ENCODE results near the gene HOATZ. TPM values are rescaled to one million over a fixed set of nuclear protein-coding genes. Genes with fewer than 3 reads are reported as not detected.

The HOATZ gene
- total RNA-seq, 1 donor from 2014 or later: not detected

DNA sequence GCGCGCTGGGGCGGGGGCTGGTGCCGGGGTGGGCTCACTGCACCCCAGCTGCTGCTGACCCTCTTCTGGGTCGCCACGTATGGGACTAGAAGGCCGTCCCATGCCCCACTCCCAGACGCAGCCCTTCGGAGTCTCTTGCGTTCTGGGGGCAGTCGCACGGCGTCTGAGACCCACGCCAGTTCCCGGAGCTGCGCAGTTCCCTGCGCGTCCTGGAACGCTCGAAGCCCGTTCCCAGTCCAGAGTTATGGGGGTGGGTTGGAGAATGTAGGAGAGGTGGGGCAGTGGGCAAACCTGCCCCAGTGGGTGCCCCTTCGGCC is 26.3 kb downstream of the HOATZ start:
- peak in 1 of 2 experiments; percentile 46 for DNase-seq (ENCODE audit: low spot score in 2 of 2, unreplicated experiment in 2 of 2)
- TF ChIP-seq, protein P1, sequence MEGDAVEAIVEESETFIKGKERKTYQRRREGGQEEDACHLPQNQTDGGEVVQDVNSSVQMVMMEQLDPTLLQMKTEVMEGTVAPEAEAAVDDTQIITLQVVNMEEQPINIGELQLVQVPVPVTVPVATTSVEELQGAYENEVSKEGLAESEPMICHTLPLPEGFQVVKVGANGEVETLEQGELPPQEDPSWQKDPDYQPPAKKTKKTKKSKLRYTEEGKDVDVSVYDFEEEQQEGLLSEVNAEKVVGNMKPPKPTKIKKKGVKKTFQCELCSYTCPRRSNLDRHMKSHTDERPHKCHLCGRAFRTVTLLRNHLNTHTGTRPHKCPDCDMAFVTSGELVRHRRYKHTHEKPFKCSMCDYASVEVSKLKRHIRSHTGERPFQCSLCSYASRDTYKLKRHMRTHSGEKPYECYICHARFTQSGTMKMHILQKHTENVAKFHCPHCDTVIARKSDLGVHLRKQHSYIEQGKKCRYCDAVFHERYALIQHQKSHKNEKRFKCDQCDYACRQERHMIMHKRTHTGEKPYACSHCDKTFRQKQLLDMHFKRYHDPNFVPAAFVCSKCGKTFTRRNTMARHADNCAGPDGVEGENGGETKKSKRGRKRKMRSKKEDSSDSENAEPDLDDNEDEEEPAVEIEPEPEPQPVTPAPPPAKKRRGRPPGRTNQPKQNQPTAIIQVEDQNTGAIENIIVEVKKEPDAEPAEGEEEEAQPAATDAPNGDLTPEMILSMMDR (IDR thresholded peaks at IDR 0.05; ENCODE audit: unreplicated experiment): no peak
- H3K4me1 Mint-ChIP-seq: peaks cover 19% of the 10 kb centered on the region
- peaks cover 13% of the 10 kb centered on the region for H3K36me3 Mint-ChIP-seq
- no peaks in the 10 kb centered on the region for H3K9me3 Mint-ChIP-seq
- peaks cover 44% of the 10 kb centered on the region for H3K27me3 Mint-ChIP-seq (ENCODE audit: low read depth)
- H3K4me3 Mint-ChIP-seq: peak overlapping the region; percentile 76
- no peak overlapping the region for H3K27ac Mint-ChIP-seq

DNA sequence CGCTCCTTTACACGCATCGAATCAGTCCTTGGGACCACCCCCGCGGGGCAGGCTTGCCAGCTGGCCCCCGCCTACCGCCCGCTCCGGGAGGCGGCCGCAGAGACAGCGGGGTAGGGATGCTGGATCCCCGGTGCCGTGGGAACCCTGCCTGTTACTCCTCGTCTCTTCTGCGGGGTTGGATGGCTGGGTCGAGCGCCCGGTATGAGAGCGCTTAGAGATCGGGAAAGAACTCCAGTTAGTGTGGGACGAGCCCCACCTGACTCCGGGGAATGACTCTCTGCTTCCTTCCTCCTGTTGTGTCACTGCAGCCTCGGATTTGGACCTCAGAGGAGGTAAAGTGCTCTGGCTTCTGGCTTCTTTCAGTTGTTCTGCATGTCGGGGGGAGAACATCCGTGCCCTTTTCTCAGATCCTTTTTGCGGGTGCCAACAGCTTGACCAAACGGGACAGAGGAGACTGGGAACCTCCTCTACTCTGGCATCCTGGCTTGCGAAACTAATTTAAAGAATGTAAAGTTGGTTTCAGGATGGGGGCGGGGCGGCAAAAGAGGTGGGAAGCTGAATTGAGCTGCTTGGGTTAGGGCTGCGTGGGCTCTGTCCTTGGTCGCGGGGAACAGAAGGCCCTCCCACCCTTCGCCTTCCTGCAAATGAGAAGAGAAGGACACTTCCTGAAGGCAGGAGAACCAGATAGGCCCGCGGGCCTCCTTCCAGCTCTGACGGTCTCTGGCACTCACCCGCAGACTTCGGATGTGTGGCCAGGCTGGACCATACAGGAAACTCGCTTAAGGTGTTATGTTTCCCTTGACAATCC is 26.9 kb downstream of the HOATZ start:
- TF ChIP-seq, protein P1 (IDR thresholded peaks at IDR 0.05; ENCODE audit: unreplicated experiment): no peak
- Mint-ChIP-seq H3K27ac (peak overlapping the region; percentile 94), H3K9me3 (no peaks in the 10 kb centered on the region), H3K36me3 (peaks cover 13% of the 10 kb centered on the region), H3K27me3 (ENCODE audit: low read depth) (peaks cover 43% of the 10 kb centered on the region), H3K4me3 (peak overlapping the region; percentile 76), H3K4me1 (peaks cover 19% of the 10 kb centered on the region)
- peak; percentile 22 to 61 for DNase-seq (ENCODE audit: low spot score in 2 of 2, unreplicated experiment in 2 of 2)

DNA sequence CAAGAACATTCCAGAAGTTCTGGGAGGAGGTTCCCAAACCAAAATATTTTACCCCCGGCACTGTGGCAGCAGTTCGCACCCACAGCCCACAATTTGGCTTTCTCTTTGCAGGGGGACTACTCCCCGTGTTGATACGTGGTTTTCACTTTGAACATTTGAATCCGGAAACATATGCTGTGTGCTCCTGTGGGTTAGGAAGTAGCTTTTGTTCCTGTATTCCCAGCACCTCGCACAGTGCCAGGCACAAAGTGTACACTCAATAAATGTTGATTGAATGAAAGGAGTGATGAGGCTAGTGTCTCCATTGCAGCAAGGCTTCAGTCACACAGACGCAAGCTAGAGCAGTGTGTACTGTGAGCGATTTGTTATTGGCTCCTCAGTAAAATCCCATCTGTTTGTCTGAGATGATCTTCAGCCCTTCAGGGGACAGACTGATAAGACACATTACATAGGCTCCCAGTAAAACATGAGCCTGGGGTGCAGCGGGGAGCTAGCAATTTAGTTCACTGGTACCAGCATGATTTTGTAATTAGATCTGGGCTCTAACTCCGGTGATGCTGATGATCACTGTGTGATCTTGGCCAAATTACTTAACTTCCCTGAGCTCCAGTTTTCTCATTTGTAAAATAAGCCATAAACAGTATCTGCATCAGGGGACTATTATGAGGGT is 28.2 kb downstream of the HOATZ start:
- peaks cover 19% of the 10 kb centered on the region for H3K4me1 Mint-ChIP-seq
- no peaks in the 10 kb centered on the region for H3K9me3 Mint-ChIP-seq
- H3K36me3 Mint-ChIP-seq: peaks cover 17% of the 10 kb centered on the region
- TF ChIP-seq, protein P1 (IDR thresholded peaks at IDR 0.05; ENCODE audit: unreplicated experiment): no peak
- DNase-seq (ENCODE audit: low spot score in 2 of 2, unreplicated experiment in 2 of 2): no peak
- no peak overlapping the region for H3K27ac Mint-ChIP-seq
- peaks cover 38% of the 10 kb centered on the region for H3K27me3 Mint-ChIP-seq (ENCODE audit: low read depth)
- H3K4me3 Mint-ChIP-seq: peak overlapping the region; percentile 13

DNA sequence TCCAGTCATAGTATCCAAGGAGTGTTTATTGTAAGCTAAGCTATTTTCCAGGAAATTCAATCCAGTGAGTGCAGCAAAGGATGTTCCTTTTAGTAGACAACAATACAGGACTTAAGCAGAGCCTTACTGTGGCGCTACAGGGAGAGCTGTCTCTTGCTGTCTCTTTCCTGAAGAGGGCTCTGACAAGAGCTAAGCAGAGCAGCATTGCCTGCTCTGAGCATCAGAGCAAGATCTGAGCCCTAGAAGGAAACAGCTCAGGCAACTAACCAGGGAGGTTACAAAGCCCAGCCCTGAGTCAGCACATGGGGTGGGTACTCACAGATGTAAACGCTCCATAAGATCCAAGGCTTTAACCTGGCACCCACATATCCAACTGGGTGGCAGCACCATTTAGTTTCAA is 33.9 kb downstream of the HOATZ start:
- H3K9me3 Mint-ChIP-seq: no peaks in the 10 kb centered on the region
- H3K27ac Mint-ChIP-seq: no peak overlapping the region
- no peak for DNase-seq (ENCODE audit: low spot score in 2 of 2, unreplicated experiment in 2 of 2)
- peaks cover 8% of the 10 kb centered on the region for H3K27me3 Mint-ChIP-seq (ENCODE audit: low read depth)
- H3K4me1 Mint-ChIP-seq: peaks cover 11% of the 10 kb centered on the region
- H3K4me3 Mint-ChIP-seq: no peak overlapping the region
- peaks cover 18% of the 10 kb centered on the region for H3K36me3 Mint-ChIP-seq
- TF ChIP-seq, protein P1 (IDR thresholded peaks at IDR 0.05; ENCODE audit: unreplicated experiment): no peak

DNA sequence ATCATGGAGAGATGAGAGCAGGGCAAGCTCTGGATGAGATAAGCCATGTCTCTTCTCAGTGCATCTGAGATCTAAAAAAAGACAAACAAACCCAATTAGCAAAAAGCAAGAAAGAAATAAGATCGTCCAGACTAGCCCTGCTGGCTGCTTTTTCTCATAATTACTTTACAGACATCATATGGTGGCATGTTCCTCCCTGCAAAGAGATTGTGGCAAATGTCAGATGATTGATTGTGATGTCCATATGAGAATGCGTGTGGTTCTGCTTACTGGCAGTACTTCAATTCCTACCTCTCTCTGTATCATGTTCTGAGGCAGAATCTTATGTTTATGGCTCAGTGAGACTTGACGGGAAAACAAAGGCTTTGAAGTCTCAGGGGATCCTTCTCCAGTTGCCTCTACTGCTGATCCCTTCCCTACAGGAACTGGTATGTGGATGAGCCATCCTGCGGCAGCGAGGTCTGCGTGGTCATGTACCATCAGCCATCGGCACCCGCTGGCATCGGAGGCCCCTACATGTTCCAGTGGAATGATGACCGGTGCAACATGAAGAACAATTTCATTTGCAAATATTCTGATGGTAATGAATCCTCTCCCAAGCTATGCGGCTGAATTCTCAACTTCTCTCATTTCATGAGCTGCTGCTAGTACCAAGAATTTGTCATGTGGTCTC is 34.8 kb downstream of the HOATZ start:
- H3K27ac Mint-ChIP-seq: no peak overlapping the region
- TF ChIP-seq, protein P1 (IDR thresholded peaks at IDR 0.05; ENCODE audit: unreplicated experiment): no peak
- DNase-seq (ENCODE audit: low spot score in 2 of 2, unreplicated experiment in 2 of 2): no peak
- no peak overlapping the region for H3K4me3 Mint-ChIP-seq
- H3K4me1 Mint-ChIP-seq: peaks cover 12% of the 10 kb centered on the region
- peaks cover 13% of the 10 kb centered on the region for H3K27me3 Mint-ChIP-seq (ENCODE audit: low read depth)
- no peaks in the 10 kb centered on the region for H3K9me3 Mint-ChIP-seq
- H3K36me3 Mint-ChIP-seq: peaks cover 14% of the 10 kb centered on the region
